Osteoblast (primary cell): ENCODE measurements around the gene CUX1. TPM values are rescaled to one million over a fixed set of nuclear protein-coding genes. Genes with fewer than 3 reads are reported as not detected.
A peak's percentile ranks its signal among the peaks of the same experiment; 100 is the strongest.

Experiments
- DNase-seq: peaks from one replicate; pipeline ENCODE4 v3.0.0; 2011; ENCODE audit warnings: low spot score, mixed read lengths; ENCODE audit not compliant: insufficient read length; ENCODE audit errors: missing footprints
- H2AFZ ChIP-seq: 2 replicates; pipeline ENCODE4 v1.6.0; 2011; ENCODE audit warnings: mild to moderate bottlenecking, low read length
- H3K27ac ChIP-seq: 2 replicates; pipeline ENCODE4 v1.5.1; 2011; ENCODE audit warnings: mild to moderate bottlenecking, low read depth, low read length, moderate library complexity
- H3K27me3 ChIP-seq: 2 replicates; pipeline ENCODE4 v1.6.0; 2012; ENCODE audit warnings: mild to moderate bottlenecking, control low read depth, inconsistent platforms, low read length, moderate library complexity; ENCODE audit not compliant: insufficient read depth
- H3K36me3 ChIP-seq: 2 replicates; pipeline ENCODE4 v1.5.1; 2011; ENCODE audit warnings: mild to moderate bottlenecking, low read length, control low read depth, moderate library complexity; ENCODE audit not compliant: insufficient read depth
- H3K4me1 ChIP-seq: 2 replicates; pipeline ENCODE4 v1.5.1; 2011; ENCODE audit warnings: mild to moderate bottlenecking, low read length, control low read depth, moderate library complexity; ENCODE audit not compliant: insufficient read depth
- H3K4me2 ChIP-seq: 2 replicates; pipeline ENCODE4 v1.6.0; 2011; ENCODE audit warnings: mild to moderate bottlenecking, low read length; ENCODE audit not compliant: insufficient read depth
- H3K4me3 ChIP-seq: fragments of 200-600 bp; sonication (generic); 3 replicates; pipeline ENCODE4 v1.5.1; 2012; ENCODE audit warnings: mild to moderate bottlenecking, low read length, inconsistent platforms; ENCODE audit not compliant: insufficient read depth
- H3K79me2 ChIP-seq: 2 replicates; pipeline ENCODE4 v1.6.0; 2012; ENCODE audit warnings: mild to moderate bottlenecking, low read length, control low read depth, inconsistent platforms; ENCODE audit not compliant: insufficient read depth
- H3K9me3 ChIP-seq: 2 replicates; pipeline ENCODE4 v1.5.1; 2011; ENCODE audit warnings: low read depth, low read length, control low read depth
- H4K20me1 ChIP-seq: 2 replicates; pipeline ENCODE4 v1.6.0; 2012; ENCODE audit warnings: mild to moderate bottlenecking, low read length, control low read depth; ENCODE audit not compliant: insufficient read depth
- CTCF ChIP-seq: IDR thresholded peaks from 2 replicates; pipeline ENCODE4 v1.5.1; 2011; ENCODE audit warnings: mild to moderate bottlenecking, low read depth, low read length, moderate library complexity; ENCODE audit errors: extremely low read depth
- total RNA-seq: library from RNA; depleted of rRNA; stranded (reverse); fragments of >200 nt; gene quantifications from 2 replicates; pipeline ENCODE4 v1.2.3, GENCODE V29; 2012

CUX1 gene
- total RNA-seq, 1 donor: 41.6 TPM

GRCh38 chr7:102303669-102304422 lies 486.4 kb downstream of the CUX1 start:
- Histone ChIP-seq H3K9me3 (no peaks in the 10 kb centered on the region), H3K36me3 (no peaks in the 10 kb centered on the region), H3K27ac (no peak overlapping the region), H3K4me3 (no peak overlapping the region), H4K20me1 (no peaks in the 10 kb centered on the region), H3K4me2 (no peak overlapping the region), H3K4me1 (peaks cover 11% of the 10 kb centered on the region), H3K27me3 (no peaks in the 10 kb centered on the region), H3K79me2 (no peaks in the 10 kb centered on the region), H2AFZ (no peak overlapping the region)
- DNase-seq: peak; percentile 84
- no peak for TF ChIP-seq CTCF

- no peak overlapping the region for H2AFZ ChIP-seq
- no peaks in the 10 kb centered on the region for H3K36me3 ChIP-seq
- TF ChIP-seq CTCF: no peak
- peaks cover 11% of the 10 kb centered on the region for H3K4me1 ChIP-seq
- no peak overlapping the region for H3K27ac ChIP-seq
- H3K4me2 ChIP-seq: no peak overlapping the region
- H3K9me3 ChIP-seq: no peaks in the 10 kb centered on the region
- no peaks in the 10 kb centered on the region for H3K27me3 ChIP-seq
- H3K79me2 ChIP-seq: no peaks in the 10 kb centered on the region
- no peak overlapping the region for H3K4me3 ChIP-seq
- DNase-seq: peak; percentile 71
- H4K20me1 ChIP-seq: no peaks in the 10 kb centered on the region
Measured at GRCh38 chr7:102304668-102305067, 487.2 kb downstream of the CUX1 start.

DNA sequence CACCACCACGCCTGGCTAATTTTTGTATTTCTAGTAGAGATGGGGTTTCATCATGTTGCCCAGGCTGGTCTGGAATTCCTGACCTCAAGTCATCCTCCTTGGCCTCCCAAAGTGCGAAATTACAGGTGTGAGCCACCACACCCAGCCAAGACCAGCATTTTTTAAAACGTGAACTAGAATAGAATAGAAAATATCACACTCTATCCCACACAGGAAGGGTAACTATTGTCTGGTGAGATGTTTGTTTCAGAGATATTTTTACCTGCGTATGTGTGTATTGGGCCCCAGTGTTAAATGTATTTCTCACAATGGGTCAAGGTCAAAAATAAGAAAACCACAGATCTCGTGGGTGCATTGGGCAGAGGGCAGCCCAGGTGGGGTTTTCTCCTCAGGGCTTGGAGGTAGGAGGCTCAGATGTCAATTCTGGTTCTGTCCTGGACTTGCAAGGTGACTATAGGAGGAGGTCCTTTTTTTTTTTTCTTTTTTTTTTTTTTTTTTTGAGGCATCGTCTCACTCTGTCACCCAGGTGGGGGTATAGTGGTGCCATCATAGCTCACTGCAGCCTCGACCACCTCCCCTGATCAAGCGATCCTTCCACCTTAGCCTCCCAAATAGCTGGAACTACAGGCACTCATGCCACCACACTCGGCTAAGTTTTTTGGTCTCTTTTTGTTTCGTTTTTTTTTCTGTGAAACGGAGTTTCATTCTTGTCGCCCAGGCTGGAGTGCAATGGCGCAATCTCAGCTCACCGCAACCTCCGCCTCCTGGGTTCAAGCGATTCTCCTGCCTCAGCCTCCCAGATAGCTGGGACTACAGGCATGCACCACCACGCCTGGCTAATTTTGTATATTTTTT lies 488.2 kb downstream of the CUX1 start:
- no peaks in the 10 kb centered on the region for H3K27me3 ChIP-seq
- no peaks in the 10 kb centered on the region for H3K9me3 ChIP-seq
- H3K4me3 ChIP-seq: no peak overlapping the region
- H3K4me2 ChIP-seq: no peak overlapping the region
- no peaks in the 10 kb centered on the region for H4K20me1 ChIP-seq
- no peaks in the 10 kb centered on the region for H3K36me3 ChIP-seq
- peaks cover 11% of the 10 kb centered on the region for H3K4me1 ChIP-seq
- no peak overlapping the region for H3K27ac ChIP-seq
- TF ChIP-seq CTCF: no peak
- DNase-seq: no peak
- H3K79me2 ChIP-seq: no peaks in the 10 kb centered on the region
- no peak overlapping the region for H2AFZ ChIP-seq
